Measurements from ENCODE around the gene ACKR4. TPM values are rescaled to one million over a fixed set of nuclear protein-coding genes. Genes with fewer than 3 reads are reported as not detected.

The ACKR4 gene
- total and polyA plus RNA-seq, 2 of the 8 experiments (the other 6 are each of a cell fraction or from before 2014, with no cell fraction given) = not detected

GRCh38 chr3:132637590-132637989, 40.5 kb downstream of the ACKR4 start (continued):
- TF ChIP-seq E2F6 (IDR thresholded peaks at IDR 0.05) = no peak
- TF ChIP-seq RBBP5 (IDR thresholded peaks at IDR 0.05; ENCODE audit: borderline replicate concordance, low read depth, low read length) = no peak
- no peak for TF ChIP-seq SP2 (IDR thresholded peaks at IDR 0.05; ENCODE audit: low read length)
- no peak for TF ChIP-seq FOSL1 (IDR thresholded peaks at IDR 0.05; ENCODE audit: insufficient read depth, low read depth, low read length)
